ENCODE results near the gene TIAM2.

Gene TIAM2

GRCh38 chr6:155125906-155126305, 130.8 kb downstream of the TIAM2 start:
- DNase-seq, result no peak

DNA sequence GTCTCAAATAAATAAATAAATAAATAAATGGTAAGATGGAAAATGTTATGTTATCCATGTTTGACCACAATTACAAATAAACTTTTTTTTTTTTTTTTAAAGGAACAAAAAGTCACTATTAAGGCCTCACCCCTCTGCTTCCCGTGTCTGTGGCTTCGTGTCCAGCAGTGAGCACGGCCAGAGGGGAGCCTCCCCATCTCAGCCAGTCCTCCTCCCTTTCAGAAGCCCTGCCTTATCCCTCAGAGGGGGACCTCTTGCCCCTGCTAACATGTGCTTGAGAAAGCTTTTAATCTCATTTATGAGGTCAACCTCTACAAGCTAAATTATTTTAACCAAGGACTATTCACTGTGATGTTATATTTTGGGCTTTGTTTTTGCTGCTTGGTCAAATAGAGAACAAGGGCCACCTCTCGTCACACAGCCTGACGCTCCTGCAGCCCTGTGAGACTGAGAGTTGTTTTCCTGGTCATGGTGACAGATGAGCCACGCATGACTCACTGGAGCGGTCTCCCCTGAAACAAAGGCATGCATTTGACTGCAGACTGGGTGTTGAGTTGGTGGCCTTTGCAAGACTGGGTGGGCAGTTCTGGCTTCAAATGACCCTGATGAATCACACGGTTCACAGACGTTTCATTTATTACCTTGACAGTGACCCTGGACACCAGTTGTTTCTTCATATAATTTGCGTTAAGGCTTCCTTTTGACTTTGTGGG, 131.8 kb downstream of the TIAM2 start:
- peak in 1 of 58 donors; percentile 15 for DNase-seq

DNA sequence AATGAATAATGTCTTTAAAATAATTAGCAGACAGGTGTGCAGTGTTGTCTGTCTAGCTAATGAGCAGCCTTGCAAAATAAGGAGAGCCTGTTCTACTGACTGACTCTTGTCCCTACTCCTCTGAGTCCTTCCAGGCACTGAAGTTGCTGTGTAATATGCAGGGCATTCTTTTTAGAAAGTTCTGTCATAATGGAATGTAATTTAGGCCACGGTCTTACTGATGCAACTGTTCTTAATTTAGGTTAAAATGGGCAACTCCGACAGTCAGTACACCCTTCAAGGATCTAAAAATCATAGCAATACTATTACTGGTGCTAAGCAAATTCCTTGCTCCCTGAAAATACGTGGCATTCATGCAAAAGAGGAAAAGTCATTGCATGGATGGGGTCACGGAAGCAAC, 133.9 kb downstream of the TIAM2 start:
- DNase-seq, result no peak

- DNase-seq, result no peak
Measured at GRCh38 chr6:155129744-155130143, 134.6 kb downstream of the TIAM2 start.

DNA sequence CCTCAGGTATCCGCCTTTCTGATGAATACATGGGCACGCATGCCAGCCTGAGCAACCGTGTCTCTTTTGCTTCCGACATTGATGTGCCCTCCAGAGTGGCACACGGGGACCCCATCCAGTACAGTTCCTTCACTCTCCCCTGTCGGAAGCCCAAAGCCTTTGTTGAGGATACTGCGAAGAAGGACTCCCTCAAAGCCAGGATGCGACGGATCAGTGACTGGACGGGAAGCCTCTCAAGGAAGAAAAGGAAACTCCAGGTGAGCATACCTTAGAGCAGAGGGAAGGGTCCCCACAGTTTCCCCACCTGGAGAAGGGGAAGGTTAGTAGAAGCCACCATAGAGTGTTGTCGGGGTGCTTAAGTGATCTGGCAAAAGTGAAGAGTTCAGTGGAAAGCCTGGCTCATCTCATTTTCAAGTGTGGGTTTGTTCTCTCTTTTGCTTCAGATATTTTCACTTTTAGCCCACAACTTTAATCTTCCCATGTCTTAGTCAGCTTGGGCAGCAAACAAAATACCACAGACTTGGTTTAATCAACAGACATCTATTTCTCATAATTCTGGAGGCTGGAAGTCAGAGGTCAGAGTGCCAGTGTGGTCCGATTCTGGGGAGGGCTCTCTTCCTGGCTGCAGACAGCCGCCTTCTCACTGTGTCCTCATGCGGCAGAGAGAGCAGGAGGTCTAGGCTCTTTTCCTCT, 135.2 kb downstream of the TIAM2 start:
- DNase-seq, result no peak

DNA sequence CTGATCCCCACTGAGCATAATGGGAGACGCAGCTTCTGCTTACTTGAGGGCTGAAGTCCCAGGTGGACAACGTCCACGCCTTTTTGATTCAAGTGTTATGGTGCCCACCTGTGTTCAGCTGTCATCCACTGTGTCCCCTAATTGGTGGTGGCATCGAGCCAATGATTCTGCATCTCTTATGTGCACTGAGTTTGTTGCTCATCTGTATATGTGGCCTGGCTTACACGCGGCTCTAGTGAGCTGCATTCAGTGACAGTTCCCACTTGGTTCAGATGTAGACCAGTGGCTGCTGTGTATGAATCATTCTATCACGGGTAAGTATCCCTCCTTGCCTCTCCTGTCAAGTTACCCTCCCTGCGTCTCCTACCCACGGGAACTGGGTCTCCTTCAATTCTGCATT, 137.5 kb downstream of the TIAM2 start:
- no peak for DNase-seq

DNA sequence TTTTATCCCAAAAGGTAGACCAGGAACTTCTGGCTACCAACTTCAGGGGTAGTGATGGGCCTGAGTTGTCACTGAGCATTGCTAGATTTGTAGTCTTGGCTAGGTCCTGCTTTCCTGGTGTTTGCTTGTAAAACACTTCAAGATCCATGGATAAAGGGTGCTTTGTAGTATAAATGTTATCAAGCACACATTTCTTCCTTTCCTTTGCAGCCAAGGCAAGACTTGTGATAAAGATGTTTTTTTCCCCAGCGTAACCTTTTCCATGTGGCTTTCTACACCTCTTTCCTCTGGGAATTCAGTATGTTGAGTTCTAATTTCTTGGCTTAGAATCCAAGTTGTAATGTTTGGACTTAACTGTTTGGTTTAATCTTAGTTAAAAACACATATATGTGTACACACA, 145.9 kb downstream of the TIAM2 start:
- DNase-seq, result no peak

GRCh38 chr6:155141512-155141911, 146.4 kb downstream of the TIAM2 start:
- no peak for DNase-seq

- no peak for DNase-seq
Measured at GRCh38 chr6:155142168-155143028, 147.3 kb downstream of the TIAM2 start.

DNA sequence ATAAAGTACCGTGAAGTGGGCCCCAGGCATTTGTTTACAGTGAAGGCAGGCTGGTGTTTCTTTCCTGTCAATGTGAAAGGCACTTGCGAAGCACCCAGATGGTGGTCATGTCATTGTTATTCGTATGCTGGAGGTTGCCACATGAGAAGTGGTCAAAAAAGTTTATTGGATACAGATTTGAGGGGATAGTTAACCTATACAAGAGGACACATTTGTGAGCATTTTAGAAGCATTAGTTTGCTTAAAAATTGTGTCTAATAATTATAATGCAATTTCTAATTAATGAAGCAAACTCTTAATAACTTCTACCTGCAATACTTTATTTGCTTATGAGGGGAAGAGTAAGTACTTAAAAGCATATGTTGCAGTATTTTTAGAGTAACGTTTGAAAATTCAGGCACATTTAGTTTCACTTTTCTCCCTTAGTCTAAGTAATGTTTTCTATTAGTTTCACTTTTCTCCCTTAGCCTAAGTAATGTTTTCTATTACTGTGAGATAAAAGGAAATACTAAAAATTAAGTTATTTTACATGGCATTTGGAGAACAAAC, 148.0 kb downstream of the TIAM2 start:
- no peak for DNase-seq

- no peak for DNase-seq
Measured at GRCh38 chr6:155143578-155144106, 148.5 kb downstream of the TIAM2 start.

DNA sequence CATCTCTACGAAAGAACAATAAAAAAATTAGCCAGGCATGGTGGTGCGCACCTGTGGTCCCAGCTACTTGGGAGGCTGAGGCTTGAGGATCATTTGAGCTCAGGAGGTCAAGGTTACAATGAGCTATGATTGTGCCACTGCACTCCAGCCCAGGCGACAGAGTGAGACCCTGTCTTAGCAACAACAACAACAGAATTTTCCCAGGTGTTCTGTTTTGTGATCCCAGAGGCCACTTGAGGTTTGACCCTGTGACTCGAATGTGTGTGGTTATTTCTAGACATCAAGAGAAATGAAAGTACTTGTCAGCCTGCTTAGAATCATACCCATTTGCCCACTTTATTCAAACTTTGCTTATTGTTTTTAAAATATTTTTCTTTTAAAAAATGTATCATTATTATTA, 151.1 kb downstream of the TIAM2 start:
- no peak for DNase-seq

- peak in 19 of 58 donors; percentile 2 to 49 (median 13) for DNase-seq
Measured at GRCh38 chr6:155147958-155148663, 153.0 kb downstream of the TIAM2 start.

DNA sequence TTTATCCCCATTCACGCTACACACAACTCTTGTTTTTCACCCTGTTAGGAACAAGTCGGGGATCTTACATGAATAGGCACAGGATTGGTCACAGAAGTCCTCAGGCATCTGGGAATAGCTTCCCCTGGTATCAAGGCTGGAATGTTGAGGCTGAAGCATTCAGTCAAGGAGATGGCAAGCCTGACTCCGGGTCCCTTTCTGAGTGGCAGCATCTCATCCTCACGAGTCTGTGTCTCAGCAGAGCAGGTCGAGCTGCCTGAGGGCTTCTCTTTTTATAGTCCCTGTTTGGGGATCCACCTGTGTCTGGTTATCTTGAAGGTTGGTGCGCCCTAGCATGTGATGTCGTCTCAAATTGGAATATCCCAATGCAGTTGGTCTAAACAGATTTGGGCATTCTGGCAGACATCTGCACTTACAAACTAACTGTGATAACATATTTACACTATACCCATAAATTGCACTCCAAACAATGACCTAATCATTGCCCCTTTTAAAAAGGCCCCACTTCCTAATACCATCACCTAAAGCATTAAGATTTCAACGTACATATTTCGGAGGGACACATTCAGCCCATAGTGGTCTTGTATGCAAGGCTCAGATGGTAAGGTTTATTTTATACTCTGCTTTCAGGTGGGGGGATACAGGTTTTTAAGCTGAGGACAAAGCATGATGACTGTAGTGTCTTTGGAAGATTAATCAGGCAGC, 156.0 kb downstream of the TIAM2 start:
- DNase-seq, result no peak

DNA sequence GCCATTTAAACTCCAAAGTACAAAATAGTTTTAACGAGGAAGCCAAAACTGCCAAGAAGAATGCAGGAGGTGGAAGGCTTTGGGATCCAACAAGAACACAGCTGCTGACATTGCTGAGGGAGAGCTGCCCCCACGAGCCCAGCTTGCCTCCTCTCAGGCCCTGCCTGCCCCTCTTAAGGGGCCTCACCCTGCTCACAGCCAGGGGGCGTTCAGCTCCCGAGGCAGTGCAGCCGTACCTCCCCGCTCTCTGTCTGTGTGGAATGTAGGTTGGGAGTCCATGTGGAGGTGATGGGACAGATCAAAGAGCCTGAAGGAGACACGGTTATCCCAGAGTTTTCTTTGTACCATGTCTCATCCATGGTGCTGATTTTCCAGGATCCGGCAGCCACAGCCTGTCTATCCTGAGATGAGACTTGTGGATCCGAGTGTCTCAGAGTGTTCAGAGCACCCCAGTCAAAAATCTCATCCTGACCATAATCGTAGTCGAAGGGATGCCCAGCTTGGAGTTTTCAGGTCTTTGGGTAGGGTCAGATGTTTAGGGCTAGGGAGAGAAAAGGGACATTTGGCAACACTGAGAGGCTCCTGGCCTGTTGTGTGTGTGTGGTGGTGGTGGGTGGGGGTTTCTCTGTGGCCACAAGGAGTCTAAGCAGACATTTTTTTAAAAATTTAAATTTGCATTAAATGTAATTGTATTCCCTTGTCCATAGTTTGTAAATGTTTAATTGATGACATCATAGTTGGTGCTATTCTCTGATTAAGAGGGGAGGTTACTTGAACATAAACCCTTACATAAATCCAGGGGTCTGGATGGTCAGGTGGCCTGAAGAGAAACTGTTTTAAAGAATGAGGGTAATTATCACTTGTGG, 157.3 kb downstream of the TIAM2 start:
- no peak for DNase-seq

- DNase-seq, result peak in 28 of 58 donors; percentile 4 to 75 (median 26)
Measured at GRCh38 chr6:155154158-155154830, 159.2 kb downstream of the TIAM2 start.

GRCh38 chr6:155155787-155156447, 160.8 kb downstream of the TIAM2 start:
- no peak for DNase-seq

DNA sequence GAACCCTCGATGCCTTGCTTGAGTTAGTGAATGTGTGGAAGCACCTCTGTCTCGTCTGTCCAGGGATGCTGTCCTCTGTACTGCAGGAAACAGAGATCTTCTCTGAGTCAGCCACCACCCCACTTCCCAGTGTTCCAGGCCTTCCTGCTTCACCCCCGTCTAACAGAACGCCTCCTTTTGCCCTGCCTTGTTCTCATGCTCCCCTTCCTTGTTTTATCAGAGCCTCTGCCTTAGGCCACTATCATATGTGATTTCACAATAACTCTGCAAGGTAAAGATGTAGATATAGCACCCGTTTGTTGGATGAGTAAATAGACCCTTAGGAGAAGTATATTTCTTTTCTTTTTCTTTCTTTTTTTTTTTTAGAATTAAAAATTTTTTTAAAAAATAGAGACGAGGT, 162.0 kb downstream of the TIAM2 start:
- no peak for DNase-seq

Data from anterior cingulate cortex (tissue), 58 donors.